Hepatocyte (in vitro differentiated cells): ENCODE results near the gene PLBD1. TPM values are rescaled to one million over a fixed set of nuclear protein-coding genes. Genes with fewer than 3 reads are reported as not detected.

Source experiments
- DNase-seq: peaks from one replicate; pipeline ENCODE4 v3.0.0-alpha.2; 2016; ENCODE audit warnings: low spot score
- H2AFZ ChIP-seq: fragments of 200-600 bp; sonication (generic); 2 replicates; pipeline ENCODE4 v1.6.0; 2016; ENCODE audit warnings: antibody characterized with exemption, mild to moderate bottlenecking
- H3K27ac ChIP-seq: fragments of 200-600 bp; sonication (generic); 2 replicates; pipeline ENCODE4 v1.5.1; 2016; ENCODE audit warnings: mild to moderate bottlenecking
- H3K27me3 ChIP-seq: fragments of 200-600 bp; sonication (generic); 2 replicates; pipeline ENCODE4 v1.6.1; 2016
- H3K36me3 ChIP-seq: fragments of 200-600 bp; sonication (generic); replicated peaks from 2 replicates; pipeline ENCODE4 v1.5.1; 2016; ENCODE audit warnings: low read depth; ENCODE audit not compliant: insufficient read depth
- H3K4me1 ChIP-seq: fragments of 200-600 bp; sonication (generic); 2 replicates; pipeline ENCODE4 v1.5.1; 2016; ENCODE audit warnings: mild to moderate bottlenecking, moderate library complexity; ENCODE audit not compliant: insufficient read depth
- H3K4me2 ChIP-seq: fragments of 200-600 bp; sonication (generic); 2 replicates; pipeline ENCODE4 v1.6.0; 2016
- H3K4me3 ChIP-seq: fragments of 200-600 bp; sonication (generic); 2 replicates; pipeline ENCODE4 v1.5.1; 2016; ENCODE audit warnings: mild to moderate bottlenecking
- H3K79me2 ChIP-seq: fragments of 200-600 bp; sonication (generic); 2 replicates; pipeline ENCODE4 v1.6.0; 2017; ENCODE audit warnings: mild to moderate bottlenecking
- H3K9me2 ChIP-seq: fragments of 200-600 bp; sonication (generic); replicated peaks from 2 replicates; pipeline ENCODE4 v1.6.0; 2017; ENCODE audit warnings: mild to moderate bottlenecking; ENCODE audit not compliant: insufficient read depth
- H3K9me3 ChIP-seq: fragments of 200-600 bp; sonication (generic); 2 replicates; pipeline ENCODE4 v1.5.1; 2016; ENCODE audit warnings: low read depth, mild to moderate bottlenecking
- H4K20me1 ChIP-seq: fragments of 200-600 bp; sonication (generic); 2 replicates; pipeline ENCODE4 v1.6.0; 2016; ENCODE audit warnings: mild to moderate bottlenecking; ENCODE audit not compliant: insufficient read depth, poor library complexity, severe bottlenecking
- CTCF ChIP-seq: fragments of 200-600 bp; sonication (generic); IDR thresholded peaks from 2 replicates; pipeline ENCODE4 v1.5.1; 2016; ENCODE audit warnings: antibody characterized with exemption, mild to moderate bottlenecking; ENCODE audit not compliant: poor library complexity
- EZH2 ChIP-seq: fragments of 200-600 bp; sonication (generic); IDR thresholded peaks from 2 replicates; pipeline ENCODE4 v1.6.1; 2016; ENCODE audit warnings: antibody characterized with exemption, mild to moderate bottlenecking, borderline replicate concordance
- EZH2phosphoT487 ChIP-seq: fragments of 200-600 bp; sonication (generic); IDR thresholded peaks from one replicate; pipeline ENCODE4 v1.6.1; 2018; ENCODE audit warnings: antibody characterized with exemption, mild to moderate bottlenecking, low read depth, moderate library complexity; ENCODE audit not compliant: unreplicated experiment, severe bottlenecking
- WGBS: methylation state at CpG from one replicate; pipeline ENCODE4 v1.1.6; 2016; ENCODE audit warnings: low lambda C conversion rate; ENCODE audit errors: missing lambda C conversion rate; 5-methylcytosine and 5-hydroxymethylcytosine counted together
- polyA plus RNA-seq: library from polyadenylated mRNA; unstranded; fragments of >200 nt; fragmentation: Nextera tagmentation; extraction: Ambion mirVana; gene quantifications from 2 replicates; pipeline ENCODE4 v1.2.1, GENCODE V29; 2016
- total RNA-seq: library from RNA; depleted of rRNA; stranded (reverse); fragments of >200 nt; gene quantifications from 2 replicates; pipeline ENCODE4 v1.2.3, GENCODE V29; 2014

The PLBD1 gene
- total and polyA plus RNA-seq, 2 experiments from 2014 or later, result 18.6 to 19.1 TPM

- H3K27ac ChIP-seq, result no peak overlapping the region
- no peaks in the 10 kb centered on the region for H3K9me2 ChIP-seq
- H3K4me2 ChIP-seq, result peak overlapping the region; percentile 41
- H3K4me1 ChIP-seq, result peaks cover 3% of the 10 kb centered on the region
- H3K9me3 ChIP-seq, result no peaks in the 10 kb centered on the region
- no peaks in the 10 kb centered on the region for H3K36me3 ChIP-seq
- WGBS, result 75% methylated on average over 1 of the region's 1 CpG
- no peak overlapping the region for H2AFZ ChIP-seq
- no peaks in the 10 kb centered on the region for H4K20me1 ChIP-seq
- no peaks in the 10 kb centered on the region for H3K27me3 ChIP-seq
- TF ChIP-seq EZH2phosphoT487, result no peak
- no peak for TF ChIP-seq EZH2
- TF ChIP-seq CTCF, result no peak
- DNase-seq, result no peak
- no peak overlapping the region for H3K4me3 ChIP-seq
- no peaks in the 10 kb centered on the region for H3K79me2 ChIP-seq
Measured at GRCh38 chr12:14575585-14575984, 7.9 kb upstream of the PLBD1 start.

- Histone ChIP-seq H4K20me1 (no peaks in the 10 kb centered on the region), H2AFZ (no peak overlapping the region), H3K27ac (no peak overlapping the region), H3K9me2 (no peaks in the 10 kb centered on the region), H3K36me3 (no peaks in the 10 kb centered on the region), H3K4me1 (peaks cover 3% of the 10 kb centered on the region), H3K79me2 (no peaks in the 10 kb centered on the region), H3K9me3 (no peaks in the 10 kb centered on the region), H3K4me3 (no peak overlapping the region), H3K4me2 (no peak overlapping the region), H3K27me3 (no peaks in the 10 kb centered on the region)
- TF ChIP-seq EZH2phosphoT487 (no peak), CTCF (no peak), EZH2 (no peak)
- DNase-seq, result no peak
- WGBS, result 98% methylated on average over 5 of the region's 5 CpGs
Measured at GRCh38 chr12:14573118-14573517, 5.4 kb upstream of the PLBD1 start.

GRCh38 chr12:14572401-14572800 is 4.7 kb upstream of the PLBD1 start:
- H3K27ac ChIP-seq, result no peak overlapping the region
- no peaks in the 10 kb centered on the region for H3K9me3 ChIP-seq
- H2AFZ ChIP-seq, result no peak overlapping the region
- H4K20me1 ChIP-seq, result no peaks in the 10 kb centered on the region
- 80% methylated on average over 4 of the region's 4 CpGs for WGBS
- H3K4me2 ChIP-seq, result no peak overlapping the region
- no peak for TF ChIP-seq EZH2phosphoT487
- no peak for TF ChIP-seq CTCF
- no peak for TF ChIP-seq EZH2
- H3K9me2 ChIP-seq, result no peaks in the 10 kb centered on the region
- no peak overlapping the region for H3K4me3 ChIP-seq
- H3K27me3 ChIP-seq, result no peaks in the 10 kb centered on the region
- no peak for DNase-seq
- H3K79me2 ChIP-seq, result no peaks in the 10 kb centered on the region
- peaks cover 3% of the 10 kb centered on the region for H3K4me1 ChIP-seq
- H3K36me3 ChIP-seq, result no peaks in the 10 kb centered on the region

DNA sequence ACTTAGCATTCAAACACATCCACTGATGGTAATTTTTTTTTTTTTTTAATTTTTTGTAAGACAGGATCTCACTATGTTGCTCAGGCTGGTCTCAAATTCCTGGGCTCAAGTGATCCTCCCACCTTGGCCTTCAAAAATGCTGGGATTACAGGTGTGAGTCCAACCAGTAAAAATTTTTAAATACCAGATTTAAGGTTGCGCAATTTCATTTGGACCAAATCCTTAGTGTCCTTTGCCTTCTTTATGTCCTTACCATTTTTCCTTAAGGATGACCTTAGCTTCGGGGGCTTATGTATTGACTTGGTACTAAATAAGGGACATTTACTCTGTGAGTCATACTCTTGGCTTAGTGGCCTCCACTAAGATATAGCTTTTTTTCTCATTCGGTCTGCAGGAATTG is 4.1 kb upstream of the PLBD1 start:
- Histone ChIP-seq H3K27ac (no peak overlapping the region), H3K4me1 (peaks cover 3% of the 10 kb centered on the region), H3K27me3 (no peaks in the 10 kb centered on the region), H2AFZ (no peak overlapping the region), H3K9me3 (no peaks in the 10 kb centered on the region), H3K4me2 (no peak overlapping the region), H3K36me3 (no peaks in the 10 kb centered on the region), H3K79me2 (peaks cover 1% of the 10 kb centered on the region), H3K9me2 (no peaks in the 10 kb centered on the region), H4K20me1 (no peaks in the 10 kb centered on the region), H3K4me3 (no peak overlapping the region)
- no peak for DNase-seq
- TF ChIP-seq EZH2phosphoT487, result no peak
- TF ChIP-seq EZH2, result no peak
- no peak for TF ChIP-seq CTCF
- WGBS, result 80% methylated on average over 3 of the region's 3 CpGs
